HG03439 (cell line): Measurements from ENCODE around the gene SNRPD3.
A peak's percentile ranks its signal among the peaks of the same experiment; 100 is the strongest.
"Not testable (repeated sequence)": the region's sequence is repeated elsewhere in the genome, so short reads cannot be mapped to it uniquely, and the experiment has no call there.

Source experiments
- ATAC-seq: cut with Tn5 transposase; IDR thresholded peaks from one replicate; pipeline ENCODE4 v1.9.1; 2021; ENCODE audit warnings: mild to moderate bottlenecking, moderate library complexity; ENCODE audit not compliant: unreplicated experiment

SNRPD3 gene

GRCh38 chr22:24590596-24591173, 34.9 kb downstream of the SNRPD3 start:
- no peak for ATAC-seq

DNA sequence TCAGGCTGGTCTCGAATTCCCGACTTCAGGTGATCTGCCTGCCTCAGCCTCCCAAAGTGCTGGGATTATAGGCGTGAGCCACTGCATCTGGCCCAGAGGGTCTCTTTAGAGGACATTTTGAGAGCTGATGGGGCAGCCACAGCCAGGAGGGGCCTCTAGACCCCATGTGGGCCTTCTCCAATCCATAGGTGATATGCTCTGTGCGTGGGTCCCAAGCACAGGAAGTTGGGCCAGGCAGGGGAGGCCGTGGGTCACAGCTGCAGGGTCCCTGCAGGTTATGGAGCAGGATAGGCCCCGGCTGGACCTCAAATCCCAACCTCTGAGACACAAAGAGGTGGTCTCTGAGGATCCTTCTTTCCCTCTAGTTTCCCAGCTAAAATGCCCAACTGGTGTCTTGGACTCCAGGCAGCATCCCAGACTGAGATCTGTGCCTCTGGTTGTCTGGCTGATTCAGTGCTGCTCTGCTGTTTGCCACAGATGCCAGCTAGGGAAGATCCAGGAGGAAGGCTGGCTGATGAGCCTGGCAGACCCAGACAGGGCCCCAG, 35.6 kb downstream of the SNRPD3 start:
- ATAC-seq, result no peak

DNA sequence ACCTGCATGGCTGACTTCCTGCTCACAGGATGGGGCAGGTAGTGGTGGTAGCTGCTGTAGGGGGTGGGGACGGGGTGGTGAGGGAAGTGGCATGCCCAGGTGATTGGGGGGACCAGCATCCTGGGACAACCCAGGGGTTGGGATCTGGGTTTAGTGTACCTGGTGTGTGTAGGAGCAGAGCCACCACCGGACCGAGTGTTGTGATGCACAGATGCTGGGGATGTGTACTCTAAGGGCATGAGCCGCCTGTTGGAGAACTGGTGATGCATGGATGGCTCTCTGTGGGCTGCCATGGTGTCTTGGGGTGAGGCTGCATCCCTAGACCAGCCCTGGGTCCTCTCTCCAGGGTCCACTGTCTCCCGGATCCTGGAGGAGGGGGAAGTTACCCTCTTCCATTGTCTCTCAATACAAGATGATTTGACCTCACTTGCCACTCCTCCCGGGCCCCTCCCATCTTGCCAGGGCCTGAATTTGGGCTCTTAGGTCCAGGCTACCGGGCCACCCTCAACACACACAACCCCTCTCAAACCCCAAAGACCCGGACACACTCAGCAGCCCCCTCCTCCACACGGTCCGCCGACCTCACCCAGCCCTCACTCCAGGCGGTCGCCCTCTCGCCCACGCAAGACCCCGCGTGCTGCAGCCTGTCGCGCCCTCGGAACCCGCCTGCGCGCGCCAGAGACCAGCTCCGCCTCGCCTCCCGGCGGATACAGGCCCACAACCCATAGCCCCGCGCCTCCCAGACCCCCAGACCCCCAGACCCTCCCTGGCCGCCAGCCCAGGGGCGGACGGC, 36.5 kb downstream of the SNRPD3 start:
- no peak for ATAC-seq

GRCh38 chr22:24592851-24593558, 37.2 kb downstream of the SNRPD3 start, which contains the start of gene LRRC75B:
TSS of gene LRRC75B (minus strand) at chr22:24593073. CDS start at chr22:24593039, 34 bp downstream.
- peak; percentile 82 for ATAC-seq

- ATAC-seq, result not testable (repeated sequence)
Measured at GRCh38 chr22:24593559-24593835, 37.7 kb downstream of the SNRPD3 start.

- no peak for ATAC-seq
Measured at GRCh38 chr22:24593836-24594568, 38.2 kb downstream of the SNRPD3 start.

GRCh38 chr22:24594569-24595120, 38.8 kb downstream of the SNRPD3 start:
- ATAC-seq, result no peak

GRCh38 chr22:24595228-24595627, 39.4 kb downstream of the SNRPD3 start:
- no peak for ATAC-seq

- no peak for ATAC-seq
Measured at GRCh38 chr22:24595863-24596262, 40.1 kb downstream of the SNRPD3 start.

DNA sequence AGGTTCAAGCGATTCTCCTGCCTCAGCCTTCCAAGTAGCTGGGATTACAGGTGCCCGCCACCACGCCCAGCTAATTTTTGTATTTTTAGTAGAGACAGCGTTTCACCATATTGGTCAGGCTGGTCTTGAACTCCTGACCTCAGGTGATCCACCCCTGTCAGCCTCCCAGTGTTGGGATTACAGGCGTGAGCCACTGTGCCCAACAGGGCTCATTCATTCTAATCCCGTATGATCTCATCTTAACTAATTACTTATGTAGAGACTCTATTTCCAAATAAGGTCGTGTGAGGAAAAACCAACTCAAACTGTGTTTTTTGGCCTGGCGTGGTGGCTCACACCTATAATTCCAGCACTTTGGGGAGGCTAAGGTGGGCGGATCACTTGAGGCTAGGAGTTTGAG, 41.3 kb downstream of the SNRPD3 start:
- not testable (repeated sequence) for ATAC-seq

DNA sequence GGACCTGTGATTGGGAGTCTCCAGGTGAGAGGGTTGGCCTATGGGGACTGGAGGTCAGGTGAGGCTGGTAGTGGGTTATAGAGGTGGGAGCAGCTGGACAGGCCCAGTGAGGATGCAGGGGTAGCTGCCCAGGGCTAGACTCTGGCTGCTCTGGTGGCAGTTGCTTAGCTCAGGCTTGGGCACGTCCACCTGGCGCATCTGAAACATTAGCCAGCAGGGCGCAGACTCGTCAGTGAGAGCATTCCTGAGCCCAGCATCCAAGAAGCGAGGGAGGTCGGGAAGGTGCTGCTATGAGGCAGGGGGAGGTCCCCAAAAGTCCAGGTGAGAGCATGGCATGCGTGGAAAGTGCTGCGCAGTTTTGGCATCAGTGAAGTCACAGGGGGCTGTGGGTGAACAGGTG, 43.7 kb downstream of the SNRPD3 start:
- ATAC-seq, result no peak

DNA sequence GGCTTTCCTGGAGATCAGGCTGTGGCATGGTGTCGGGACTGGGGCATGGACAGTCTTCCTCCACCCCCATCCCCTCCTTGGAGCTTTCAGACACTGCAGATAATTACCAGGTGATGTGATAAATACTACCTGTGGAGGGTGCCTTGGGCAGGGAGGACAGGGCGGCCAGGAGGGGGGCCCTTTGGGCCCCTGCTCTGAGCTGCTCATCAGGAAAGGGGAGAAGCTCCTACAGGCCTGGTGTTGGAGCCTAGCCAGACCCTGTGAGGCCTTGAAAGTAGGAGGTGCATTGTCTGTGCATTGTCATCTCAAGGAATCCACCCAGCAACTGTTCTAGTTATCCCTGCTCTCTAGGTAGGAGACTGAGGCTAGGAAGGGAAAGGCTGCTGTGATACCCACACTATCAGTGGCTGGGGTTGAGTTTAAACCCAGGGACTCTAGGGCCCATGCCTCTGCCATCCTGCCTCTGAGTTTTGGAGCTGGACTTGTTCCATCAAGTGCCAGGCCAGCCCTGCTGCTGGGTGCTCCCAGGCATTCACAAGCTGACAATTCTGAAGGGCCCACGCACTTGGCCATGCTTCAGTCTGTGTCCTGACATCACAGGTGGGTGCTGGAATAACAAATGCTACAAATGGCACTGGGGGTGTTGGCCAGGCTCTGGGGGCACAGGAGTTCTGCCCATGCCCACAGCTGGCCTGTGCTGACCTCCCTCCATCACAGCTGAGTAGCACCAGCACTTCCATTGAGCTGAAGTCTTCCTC, 44.3 kb downstream of the SNRPD3 start:
- not testable (repeated sequence) for ATAC-seq

- no peak for ATAC-seq
Measured at GRCh38 chr22:24601217-24602104, 45.7 kb downstream of the SNRPD3 start.

DNA sequence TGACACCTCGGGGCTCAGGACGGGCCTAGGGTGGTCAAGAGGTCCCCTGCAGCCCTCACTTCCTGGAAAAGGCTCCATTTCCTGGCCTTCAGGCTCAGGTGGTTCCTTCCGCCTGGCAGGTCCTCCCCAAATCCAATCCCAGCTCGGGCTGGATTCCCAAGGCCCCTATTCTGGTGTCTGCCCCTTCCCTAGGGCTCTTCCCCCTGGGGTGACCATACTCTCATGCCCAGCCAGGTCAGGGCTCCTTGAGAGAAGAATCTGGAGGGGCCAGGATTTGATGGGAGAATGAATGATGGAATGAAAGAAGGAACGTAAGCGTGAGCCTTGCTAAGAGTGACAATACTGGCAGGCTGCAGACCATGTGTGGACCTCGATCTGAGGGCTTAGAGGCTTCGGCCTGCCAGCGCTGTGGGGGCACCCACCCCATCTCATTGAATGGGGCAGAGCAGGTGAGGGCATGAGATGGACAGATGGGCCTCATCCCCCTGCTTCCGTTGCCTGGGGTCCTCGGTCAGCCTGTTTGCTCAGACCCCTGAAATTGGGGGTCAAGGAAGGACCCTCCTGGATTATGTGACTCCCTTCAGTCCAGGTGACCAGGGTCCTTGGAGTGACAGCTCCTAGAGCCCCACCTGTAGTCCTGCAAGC, 46.4 kb downstream of the SNRPD3 start:
- not testable (repeated sequence) for ATAC-seq

DNA sequence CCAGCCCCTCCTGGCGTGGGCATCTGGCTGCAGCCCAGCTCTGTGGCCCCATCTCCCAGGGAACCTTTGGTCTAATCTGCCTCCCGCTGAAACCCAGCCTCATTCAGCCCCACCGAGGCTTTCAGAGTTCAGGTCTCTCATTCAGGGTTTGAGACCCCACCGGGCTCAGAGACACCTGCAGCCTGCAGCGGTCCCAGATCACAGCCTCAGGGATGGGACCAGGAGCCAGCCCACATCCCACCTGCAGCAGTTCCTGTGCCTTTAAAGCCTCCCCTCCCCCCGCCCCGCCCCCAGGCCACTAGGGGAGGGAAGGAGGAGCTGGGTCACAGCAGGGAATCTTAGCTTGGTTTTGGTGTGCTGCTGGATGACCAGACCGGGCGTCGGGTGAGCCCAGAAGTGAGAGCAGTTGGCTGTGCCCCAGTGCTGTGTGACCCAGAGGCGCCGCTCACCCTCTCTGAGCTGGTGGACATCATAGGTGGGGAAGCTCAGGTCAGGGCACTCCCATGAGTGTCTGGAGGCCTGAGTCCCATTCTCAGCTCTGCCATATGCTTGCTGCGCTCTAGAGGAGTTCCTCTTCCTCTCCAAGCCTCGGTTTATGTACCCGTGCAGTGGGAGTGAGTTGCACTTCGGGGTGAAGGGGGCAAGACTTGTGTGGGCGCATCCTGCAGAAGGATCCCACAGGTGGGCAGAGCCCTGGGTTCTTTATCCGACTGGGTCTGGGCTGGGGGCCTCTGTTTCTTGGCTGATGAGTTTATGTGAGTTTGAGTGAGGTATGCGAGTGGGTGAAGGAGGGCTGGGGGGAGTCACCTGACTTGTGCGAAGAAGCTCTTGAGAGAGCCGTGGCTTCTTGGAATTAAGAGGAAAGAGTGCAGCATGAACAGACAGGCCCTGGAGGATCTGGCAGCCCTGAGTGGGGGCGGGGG, 47.3 kb downstream of the SNRPD3 start, which contains the start of gene GGT1:
Gene GGT1 (plus strand): TSS at position 347 of the 923 bp plus-strand sequence. CDS start 7,889 bp downstream, outside the sequence.
- ATAC-seq, result not testable (repeated sequence)

DNA sequence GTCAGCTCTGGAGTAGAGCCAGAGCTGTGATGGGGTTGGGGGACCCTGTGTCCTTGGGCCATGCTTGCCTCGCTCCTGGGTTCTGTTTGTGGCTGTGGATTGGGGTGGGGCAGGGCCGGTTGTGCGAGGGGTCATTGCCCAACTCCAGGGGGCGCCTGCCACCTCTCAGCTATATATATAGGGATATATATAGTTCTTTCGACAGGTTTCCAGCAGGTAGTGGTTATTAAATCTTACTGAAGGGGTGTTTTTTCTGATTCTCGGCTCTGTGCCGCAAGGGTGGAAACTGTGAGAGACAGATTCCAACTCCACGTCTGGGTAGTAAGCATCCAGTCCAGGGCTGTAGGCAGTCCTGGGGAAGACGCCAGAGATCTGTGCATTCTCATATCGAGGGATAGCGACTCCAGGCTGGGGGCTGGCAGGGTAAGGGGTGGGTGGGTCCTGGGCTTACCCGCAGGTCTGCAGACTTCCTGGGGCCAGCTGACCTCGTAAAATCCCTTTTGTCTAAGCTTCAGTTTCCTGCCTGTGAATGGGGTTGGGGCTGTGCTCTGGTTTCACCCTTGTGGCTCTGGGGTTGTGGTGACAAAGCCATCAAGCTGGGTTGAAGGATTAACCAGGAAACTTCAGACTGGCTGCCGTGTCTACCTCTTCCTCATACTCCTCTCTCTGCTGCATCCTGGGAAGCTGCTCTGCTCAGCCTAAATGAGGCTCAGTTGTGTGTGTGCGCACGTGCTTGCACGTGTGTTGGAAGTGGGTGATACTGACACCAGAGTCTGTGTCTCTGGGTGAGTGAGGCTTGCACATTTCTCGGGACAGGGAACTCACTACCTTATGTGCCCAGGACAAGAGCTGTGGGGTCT, 48.2 kb downstream of the SNRPD3 start:
- not testable (repeated sequence) for ATAC-seq
